Right atrium auricular region (tissue), 2 donors: Measurements from ENCODE around the gene HBS1L. TPM values are rescaled to one million over a fixed set of nuclear protein-coding genes. Genes with fewer than 3 reads are reported as not detected.
A peak's percentile ranks its signal among the peaks of the same experiment; 100 is the strongest.

Experiments used
- DNase-seq: peaks from one replicate; pipeline ENCODE4 v3.0.0-alpha.2; 2019; ENCODE audit warnings: low spot score
- H3K27ac ChIP-seq, 2 donors: fragments of 200-600 bp; sonication (generic); 1 replicate in 1 of 2; 2 replicates in 1 of 2; pipeline ENCODE4 v1.5.1; 2016 to 2019
- H3K27me3 ChIP-seq, 2 donors: fragments of 200-600 bp; sonication (generic); one replicate each; pipeline versions ENCODE4 v1.5.1 to v1.6.0; 2017 to 2019
- H3K36me3 ChIP-seq: fragments of 200-600 bp; sonication (generic); one replicate; pipeline ENCODE4 v1.5.1; 2016
- H3K4me1 ChIP-seq, 2 donors: fragments of 200-600 bp; sonication (generic); one replicate each; pipeline versions ENCODE4 v1.5.1 to v1.6.0; 2017 to 2019
- H3K4me3 ChIP-seq, 2 donors: fragments of 200-600 bp; sonication (generic); 1 replicate in 1 of 2; 2 replicates in 1 of 2; pipeline ENCODE4 v1.5.1; 2017 to 2019; ENCODE audit warnings: mild to moderate bottlenecking in 1 of 2, moderate library complexity in 1 of 2
- H3K9me3 ChIP-seq, 2 donors: fragments of 200-600 bp; sonication (generic); one replicate each; pipeline ENCODE4 v1.5.1; 2019
- total RNA-seq, 2 donors: library from RNA; depleted of rRNA; stranded (reverse); fragments of >200 nt; gene quantifications; one replicate each; pipeline ENCODE4 v1.1.0, GENCODE V29; 2016
- TF ChIP-seq, protein P1 (sequence below), 2 donors: fragments of 200-600 bp; sonication (generic); IDR thresholded peaks; one replicate each; pipeline ENCODE4 v1.5.1; 2019; ENCODE audit warnings: antibody characterized with exemption in 2 of 2

HBS1L gene
- total RNA-seq, 2 donors from 2014 or later, result 42.9 to 60.4 TPM

DNA sequence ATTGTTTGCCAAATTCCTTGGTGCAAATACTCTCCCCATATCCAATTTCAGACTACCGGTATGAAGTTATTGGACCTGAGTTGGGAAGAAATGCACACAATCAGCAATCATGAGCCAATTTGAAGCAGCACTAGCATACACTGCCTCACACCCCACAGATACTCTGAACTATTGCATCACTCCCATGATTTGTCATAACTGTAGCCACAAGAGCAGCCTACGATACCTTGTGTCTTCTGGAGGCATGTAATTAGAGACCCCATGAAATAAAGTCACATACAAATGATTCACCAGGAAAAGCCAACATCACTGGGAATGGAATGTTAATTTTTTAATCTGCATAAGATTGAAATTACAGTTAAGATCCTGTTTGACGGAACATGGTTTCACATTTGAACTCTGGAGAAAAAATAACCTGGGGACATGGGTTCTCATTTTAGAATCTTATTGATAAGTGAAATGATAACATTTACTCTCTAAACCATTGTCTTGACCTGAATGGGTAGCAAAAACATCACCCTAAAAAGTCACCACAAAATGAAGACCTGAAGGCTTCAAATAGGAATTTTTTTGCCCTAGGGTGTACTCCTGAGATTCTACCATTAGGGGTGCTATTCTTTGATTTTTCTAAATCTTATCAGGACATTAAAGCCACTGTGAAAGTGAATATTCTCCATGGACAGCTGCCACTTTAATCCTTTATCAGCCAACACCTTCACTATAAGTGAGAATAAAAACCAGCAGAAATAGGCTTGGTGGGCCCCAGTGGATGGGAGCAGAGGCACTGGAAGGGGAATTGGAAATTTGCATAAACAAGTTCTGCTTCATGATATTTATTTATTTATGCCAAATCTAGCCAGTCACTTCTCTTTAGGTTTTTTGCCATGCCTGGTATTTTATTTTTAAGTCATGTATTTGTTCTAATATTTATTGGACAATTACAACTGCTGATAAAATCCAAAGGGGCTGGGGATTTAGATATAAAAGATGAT, 34.5 kb upstream of the HBS1L start:
- Histone ChIP-seq H3K36me3 (no peaks in the 10 kb centered on the region), H3K4me1 (no peaks in the 10 kb centered on the region), H3K27me3 (no peaks in the 10 kb centered on the region), H3K4me3 (no peak overlapping the region), H3K9me3 (no peaks in the 10 kb centered on the region), H3K27ac (no peak overlapping the region)
- TF ChIP-seq, protein P1, sequence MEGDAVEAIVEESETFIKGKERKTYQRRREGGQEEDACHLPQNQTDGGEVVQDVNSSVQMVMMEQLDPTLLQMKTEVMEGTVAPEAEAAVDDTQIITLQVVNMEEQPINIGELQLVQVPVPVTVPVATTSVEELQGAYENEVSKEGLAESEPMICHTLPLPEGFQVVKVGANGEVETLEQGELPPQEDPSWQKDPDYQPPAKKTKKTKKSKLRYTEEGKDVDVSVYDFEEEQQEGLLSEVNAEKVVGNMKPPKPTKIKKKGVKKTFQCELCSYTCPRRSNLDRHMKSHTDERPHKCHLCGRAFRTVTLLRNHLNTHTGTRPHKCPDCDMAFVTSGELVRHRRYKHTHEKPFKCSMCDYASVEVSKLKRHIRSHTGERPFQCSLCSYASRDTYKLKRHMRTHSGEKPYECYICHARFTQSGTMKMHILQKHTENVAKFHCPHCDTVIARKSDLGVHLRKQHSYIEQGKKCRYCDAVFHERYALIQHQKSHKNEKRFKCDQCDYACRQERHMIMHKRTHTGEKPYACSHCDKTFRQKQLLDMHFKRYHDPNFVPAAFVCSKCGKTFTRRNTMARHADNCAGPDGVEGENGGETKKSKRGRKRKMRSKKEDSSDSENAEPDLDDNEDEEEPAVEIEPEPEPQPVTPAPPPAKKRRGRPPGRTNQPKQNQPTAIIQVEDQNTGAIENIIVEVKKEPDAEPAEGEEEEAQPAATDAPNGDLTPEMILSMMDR (IDR thresholded peaks at IDR 0.05), result peak in 1 of 2 donors; percentile 36
- DNase-seq, result no peak

GRCh38 chr6:135088281-135088680, 33.7 kb upstream of the HBS1L start:
- no peaks in the 10 kb centered on the region for H3K27me3 ChIP-seq
- H3K4me3 ChIP-seq, result no peak overlapping the region
- DNase-seq, result no peak
- H3K9me3 ChIP-seq, result no peaks in the 10 kb centered on the region
- H3K4me1 ChIP-seq, result no peaks in the 10 kb centered on the region
- no peaks in the 10 kb centered on the region for H3K36me3 ChIP-seq
- TF ChIP-seq, protein P1 (IDR thresholded peaks at IDR 0.05), result no peak
- H3K27ac ChIP-seq, result no peak overlapping the region

DNA sequence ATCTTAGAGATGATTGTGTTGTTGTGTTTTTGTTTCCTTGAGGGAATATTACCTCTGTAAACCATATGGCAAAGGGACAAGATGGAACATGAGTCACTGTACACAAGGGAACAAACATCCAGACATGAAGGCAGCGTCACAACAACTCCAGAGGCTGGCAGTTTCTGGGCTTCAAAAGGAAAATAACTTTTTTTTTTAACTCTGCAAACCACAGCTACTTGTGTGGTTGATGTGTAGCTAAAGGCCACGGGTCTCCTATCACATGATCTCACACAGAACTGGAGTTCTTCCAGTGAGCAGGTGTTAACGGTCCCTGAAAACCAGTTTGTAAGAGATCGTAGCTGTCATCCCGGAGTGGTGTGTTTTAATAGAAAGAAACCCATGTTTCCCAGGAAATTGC, 33.2 kb upstream of the HBS1L start:
- TF ChIP-seq, protein P1 (IDR thresholded peaks at IDR 0.05), result no peak
- Histone ChIP-seq H3K4me3 (no peak overlapping the region), H3K27me3 (no peaks in the 10 kb centered on the region), H3K4me1 (no peaks in the 10 kb centered on the region), H3K27ac (no peak overlapping the region), H3K9me3 (peaks cover 0 to 2% of the 10 kb centered on the region in 2 donors), H3K36me3 (no peaks in the 10 kb centered on the region)
- no peak for DNase-seq

DNA sequence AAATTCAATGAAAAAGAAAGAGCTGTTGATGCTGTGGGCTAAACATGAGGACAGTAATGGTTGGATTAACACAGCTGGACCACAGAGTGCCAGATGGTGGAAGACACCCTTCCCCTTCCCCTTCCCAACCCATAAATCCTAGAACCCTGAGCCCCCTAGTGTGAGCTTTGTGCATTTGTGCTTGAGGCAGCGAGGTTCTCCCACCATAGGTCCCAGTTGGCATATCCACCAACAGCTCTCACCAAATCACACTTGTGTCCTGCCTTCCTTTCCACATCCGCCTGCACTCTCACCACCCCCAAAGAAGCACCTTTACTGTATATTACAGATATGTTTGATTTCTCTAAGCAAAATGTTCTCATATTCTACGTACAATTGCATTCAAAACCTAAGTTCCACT, 32.8 kb upstream of the HBS1L start:
- Histone ChIP-seq H3K27me3 (no peaks in the 10 kb centered on the region), H3K36me3 (no peaks in the 10 kb centered on the region), H3K27ac (no peak overlapping the region), H3K4me3 (no peak overlapping the region), H3K4me1 (no peaks in the 10 kb centered on the region), H3K9me3 (peaks cover 0 to 6% of the 10 kb centered on the region in 2 donors)
- TF ChIP-seq, protein P1 (IDR thresholded peaks at IDR 0.05), result no peak
- no peak for DNase-seq

GRCh38 chr6:135086414-135086764, 31.8 kb upstream of the HBS1L start:
- Histone ChIP-seq H3K9me3 (peaks cover 0 to 14% of the 10 kb centered on the region in 2 donors), H3K36me3 (no peaks in the 10 kb centered on the region), H3K27ac (no peak overlapping the region), H3K4me1 (no peaks in the 10 kb centered on the region), H3K4me3 (no peak overlapping the region), H3K27me3 (no peaks in the 10 kb centered on the region)
- TF ChIP-seq, protein P1 (IDR thresholded peaks at IDR 0.05), result no peak
- DNase-seq, result no peak
